ENCODE data around the gene PRKACA. TPM values are rescaled to one million over a fixed set of nuclear protein-coding genes. Genes with fewer than 3 reads are reported as not detected.

PRKACA gene
- total RNA-seq, 4 donors from 2014 or later: 18.2 to 39.8 (median 30.0) TPM

- Histone ChIP-seq H3K27ac (peak overlapping the region in 2 of 4 donors; percentile 19 to 61), H3K9me3 (no peaks in the 10 kb centered on the region), H3K4me3 (no peak overlapping the region), H3K27me3 (no peaks in the 10 kb centered on the region), H3K36me3 (peaks cover 0 to 33% (median 0%) of the 10 kb centered on the region in 3 donors), H3K4me1 (peaks cover 0 to 9% (median 2%) of the 10 kb centered on the region in 4 donors)
- no peak for DNase-seq
- TF ChIP-seq CTCF (IDR thresholded peaks at IDR 0.05) (no peak), POLR2A (IDR thresholded peaks at IDR 0.05) (no peak)
Measured at GRCh38 chr19:14107581-14108461, 9.7 kb downstream of the PRKACA start.

DNA sequence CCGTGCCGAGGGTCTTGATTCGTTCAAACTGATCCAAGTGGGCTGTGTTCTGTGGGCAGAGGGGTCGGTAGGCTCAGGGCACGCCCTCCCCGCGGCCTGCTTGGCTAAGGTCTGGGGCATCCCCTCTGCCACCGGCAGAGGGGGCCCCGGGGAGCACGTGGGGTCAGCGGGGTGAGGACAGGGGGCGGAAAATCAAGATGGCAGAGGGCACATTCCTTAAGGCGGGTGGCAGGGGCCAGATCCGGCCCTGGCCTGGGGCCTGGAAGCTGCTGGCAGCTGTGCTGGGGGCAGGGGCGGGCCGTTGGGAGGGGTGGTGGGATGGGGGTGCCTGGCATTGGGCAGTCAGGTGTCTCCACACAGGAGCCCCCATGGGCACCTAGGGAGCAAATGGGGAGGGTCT, 10.7 kb downstream of the PRKACA start:
- DNase-seq: no peak
- no peaks in the 10 kb centered on the region for H3K9me3 ChIP-seq
- TF ChIP-seq POLR2A (IDR thresholded peaks at IDR 0.05) (no peak), CTCF (IDR thresholded peaks at IDR 0.05) (no peak)
- no peaks in the 10 kb centered on the region for H3K27me3 ChIP-seq
- peaks cover 0 to 43% (median 0%) of the 10 kb centered on the region in 3 donors for H3K36me3 ChIP-seq
- H3K27ac ChIP-seq: peak overlapping the region in 1 of 4 donors; percentile 61
- H3K4me3 ChIP-seq: no peak overlapping the region
- H3K4me1 ChIP-seq: no peaks in the 10 kb centered on the region

GRCh38 chr19:14105680-14106079, 11.9 kb downstream of the PRKACA start:
- Histone ChIP-seq H3K4me1 (no peaks in the 10 kb centered on the region), H3K27ac (no peak overlapping the region), H3K27me3 (no peaks in the 10 kb centered on the region), H3K36me3 (peaks cover 0 to 55% (median 0%) of the 10 kb centered on the region in 3 donors), H3K4me3 (no peak overlapping the region), H3K9me3 (no peaks in the 10 kb centered on the region)
- TF ChIP-seq CTCF (IDR thresholded peaks at IDR 0.05) (no peak), POLR2A (IDR thresholded peaks at IDR 0.05) (no peak)
- DNase-seq: no peak

DNA sequence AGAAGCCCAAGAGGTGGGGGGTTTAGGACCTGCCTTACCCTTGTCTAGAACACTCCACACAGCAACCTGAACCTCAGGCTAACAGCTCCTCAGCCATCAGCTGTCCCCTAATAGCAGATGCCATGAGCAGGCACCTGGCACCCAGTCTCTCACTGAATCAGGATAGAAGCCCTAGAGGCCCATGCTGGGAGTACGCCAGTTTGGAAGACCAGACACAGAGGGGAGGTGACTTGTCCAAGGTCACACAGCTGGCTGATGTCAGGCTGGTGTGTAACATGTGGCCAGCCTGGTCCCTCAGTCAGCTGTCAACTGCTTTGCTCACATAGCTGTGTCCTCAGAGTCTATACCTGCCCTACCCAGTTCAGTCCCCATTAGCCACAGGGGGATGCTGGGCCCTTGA, 14.3 kb downstream of the PRKACA start:
- no peaks in the 10 kb centered on the region for H3K27me3 ChIP-seq
- DNase-seq: no peak
- no peak overlapping the region for H3K27ac ChIP-seq
- H3K4me1 ChIP-seq: no peaks in the 10 kb centered on the region
- TF ChIP-seq CTCF (IDR thresholded peaks at IDR 0.05) (no peak), POLR2A (IDR thresholded peaks at IDR 0.05) (no peak)
- no peak overlapping the region for H3K4me3 ChIP-seq
- H3K9me3 ChIP-seq: no peaks in the 10 kb centered on the region
- H3K36me3 ChIP-seq: peaks cover 0 to 64% (median 0%) of the 10 kb centered on the region in 3 donors

- no peak for TF ChIP-seq POLR2A (IDR thresholded peaks at IDR 0.05)
- no peak for TF ChIP-seq CTCF (IDR thresholded peaks at IDR 0.05)
- no peak for DNase-seq
- Histone ChIP-seq H3K4me1 (no peaks in the 10 kb centered on the region), H3K36me3 (peaks cover 0 to 69% (median 0%) of the 10 kb centered on the region in 3 donors), H3K27me3 (no peaks in the 10 kb centered on the region), H3K27ac (no peak overlapping the region), H3K4me3 (no peak overlapping the region), H3K9me3 (no peaks in the 10 kb centered on the region)
Measured at GRCh38 chr19:14102756-14103155, 14.8 kb downstream of the PRKACA start.
